OCI-LY1 (cell line): ENCODE measurements around the gene CD55.

ENCODE experiments used
- H2AFZ ChIP-seq: fragments of 200-600 bp; sonication (generic), shearing (Covaris generic); 2 replicates; pipeline ENCODE4 v1.6.0; 2014; ENCODE audit warnings: antibody characterized with exemption, mild to moderate bottlenecking, low read length
- H3F3A ChIP-seq: fragments of 200-600 bp; sonication (generic), shearing (Covaris generic); 2 replicates; pipeline ENCODE4 v1.6.0; 2014; ENCODE audit warnings: mild to moderate bottlenecking, antibody characterized with exemption, low read length, moderate library complexity; ENCODE audit not compliant: insufficient read depth
- H3K27ac ChIP-seq: fragments of 200-600 bp; sonication (generic); 2 replicates; pipeline ENCODE4 v1.5.1; 2014; ENCODE audit warnings: low read length, mixed run types, mild to moderate bottlenecking, low read depth; ENCODE audit not compliant: poor library complexity, severe bottlenecking
- H3K27me3 ChIP-seq: fragments of 200-600 bp; sonication (generic); 2 replicates; pipeline ENCODE4 v1.6.0; 2014; ENCODE audit warnings: antibody characterized with exemption, mild to moderate bottlenecking, low read length, moderate library complexity; ENCODE audit not compliant: insufficient read depth
- H3K36me3 ChIP-seq: fragments of 200-600 bp; sonication (generic); 2 replicates; pipeline ENCODE4 v1.6.1; 2014; ENCODE audit warnings: mild to moderate bottlenecking, antibody characterized with exemption, low read length, moderate library complexity, mixed read lengths; ENCODE audit not compliant: insufficient read depth
- H3K4me1 ChIP-seq: fragments of 200-600 bp; sonication (generic); 2 replicates; pipeline ENCODE4 v1.5.1; 2014; ENCODE audit warnings: mild to moderate bottlenecking, low read length, moderate library complexity; ENCODE audit not compliant: insufficient read depth, severe bottlenecking
- H3K4me2 ChIP-seq: fragments of 200-600 bp; sonication (generic), shearing (Covaris generic); 2 replicates; pipeline ENCODE4 v1.6.1; 2014; ENCODE audit warnings: low read length
- H3K4me3 ChIP-seq: fragments of 200-600 bp; sonication (generic); 2 replicates; pipeline ENCODE4 v1.5.1; 2014; ENCODE audit warnings: low read length, low read depth, mild to moderate bottlenecking, mixed read lengths; ENCODE audit not compliant: poor library complexity, severe bottlenecking
- H3K79me2 ChIP-seq: fragments of 200-600 bp; shearing (Covaris generic); 2 replicates; pipeline ENCODE4 v1.6.1; 2016; ENCODE audit warnings: mixed run types, low read length, mixed read lengths; ENCODE audit not compliant: insufficient read depth
- H3K9ac ChIP-seq: fragments of 200-600 bp; sonication (generic), shearing (Covaris generic); 2 replicates; pipeline ENCODE4 v1.6.1; 2014; ENCODE audit warnings: mild to moderate bottlenecking, low read length, mixed read lengths
- H3K9me2 ChIP-seq: fragments of 200-600 bp; sonication (generic), shearing (Covaris generic); 2 replicates; pipeline ENCODE4 v1.6.1; 2014; ENCODE audit warnings: low read depth, mild to moderate bottlenecking, low read length, mixed read lengths
- H3K9me3 ChIP-seq: fragments of 200-600 bp; shearing (Covaris generic); 2 replicates; pipeline ENCODE4 v1.6.1; 2014; ENCODE audit warnings: low read length, mixed read lengths
- H4K20me1 ChIP-seq: fragments of 200-600 bp; sonication (generic), shearing (Covaris generic); 2 replicates; pipeline ENCODE4 v1.6.0; 2016; ENCODE audit warnings: mild to moderate bottlenecking, low read length; ENCODE audit not compliant: insufficient read depth
- EZH2 ChIP-seq: fragments of 200-600 bp; sonication (generic), shearing (Covaris generic); IDR thresholded peaks from 2 replicates; pipeline ENCODE4 v1.8.0; 2017; ENCODE audit warnings: borderline replicate concordance, mixed run types, mild to moderate bottlenecking, antibody characterized with exemption, low read length, moderate library complexity, mixed read lengths
- TF ChIP-seq, protein P1 (sequence below): fragments of 200-600 bp; sonication (generic), shearing (Covaris generic); IDR thresholded peaks from 2 replicates; pipeline ENCODE4 v1.5.1; 2017; ENCODE audit warnings: mild to moderate bottlenecking, antibody characterized with exemption, low read length, moderate library complexity, mixed read lengths

CD55 gene

DNA sequence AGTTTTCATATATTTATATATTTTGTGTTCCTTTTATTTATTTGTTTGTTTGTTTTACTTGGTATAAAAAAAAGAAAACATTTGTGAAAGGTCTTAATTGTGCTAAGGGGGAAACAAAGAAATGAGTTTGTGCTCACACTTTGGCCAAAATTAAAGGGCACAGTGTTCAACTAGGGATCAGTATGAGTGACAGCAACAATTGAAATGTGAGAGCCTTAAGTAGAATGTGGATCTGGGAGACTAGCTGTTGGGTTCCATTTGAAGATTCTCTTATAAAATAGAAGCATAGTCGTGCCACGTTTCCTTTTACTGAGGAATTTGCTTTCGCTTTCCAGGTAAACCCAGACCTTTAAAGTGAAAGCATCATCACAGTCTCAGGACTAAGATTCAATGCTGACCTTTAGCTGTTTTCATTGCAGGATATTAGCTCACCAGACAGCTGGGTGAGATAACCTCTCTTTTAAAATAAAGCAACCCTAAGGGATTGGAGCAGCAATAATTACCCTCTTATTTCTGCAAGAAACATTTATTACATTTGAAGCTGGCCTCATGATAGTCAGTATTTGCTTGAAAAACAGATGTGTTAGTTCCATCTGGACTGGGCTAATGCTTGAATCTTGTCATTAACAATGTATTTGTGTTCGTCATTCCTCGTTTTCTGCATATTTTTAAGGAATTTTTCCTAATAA lies 37.1 kb upstream of the CD55 start:
- Histone ChIP-seq H3K27ac (no peak overlapping the region), H3K9me2 (no peaks in the 10 kb centered on the region), H3F3A (no peaks in the 10 kb centered on the region), H3K9ac (no peak overlapping the region), H3K9me3 (no peaks in the 10 kb centered on the region), H4K20me1 (no peaks in the 10 kb centered on the region), H3K4me1 (no peaks in the 10 kb centered on the region), H3K79me2 (no peaks in the 10 kb centered on the region), H3K4me2 (no peak overlapping the region), H3K27me3 (no peaks in the 10 kb centered on the region), H2AFZ (no peak overlapping the region), H3K4me3 (no peak overlapping the region), H3K36me3 (no peaks in the 10 kb centered on the region)
- no peak for TF ChIP-seq EZH2
- TF ChIP-seq, protein P1, sequence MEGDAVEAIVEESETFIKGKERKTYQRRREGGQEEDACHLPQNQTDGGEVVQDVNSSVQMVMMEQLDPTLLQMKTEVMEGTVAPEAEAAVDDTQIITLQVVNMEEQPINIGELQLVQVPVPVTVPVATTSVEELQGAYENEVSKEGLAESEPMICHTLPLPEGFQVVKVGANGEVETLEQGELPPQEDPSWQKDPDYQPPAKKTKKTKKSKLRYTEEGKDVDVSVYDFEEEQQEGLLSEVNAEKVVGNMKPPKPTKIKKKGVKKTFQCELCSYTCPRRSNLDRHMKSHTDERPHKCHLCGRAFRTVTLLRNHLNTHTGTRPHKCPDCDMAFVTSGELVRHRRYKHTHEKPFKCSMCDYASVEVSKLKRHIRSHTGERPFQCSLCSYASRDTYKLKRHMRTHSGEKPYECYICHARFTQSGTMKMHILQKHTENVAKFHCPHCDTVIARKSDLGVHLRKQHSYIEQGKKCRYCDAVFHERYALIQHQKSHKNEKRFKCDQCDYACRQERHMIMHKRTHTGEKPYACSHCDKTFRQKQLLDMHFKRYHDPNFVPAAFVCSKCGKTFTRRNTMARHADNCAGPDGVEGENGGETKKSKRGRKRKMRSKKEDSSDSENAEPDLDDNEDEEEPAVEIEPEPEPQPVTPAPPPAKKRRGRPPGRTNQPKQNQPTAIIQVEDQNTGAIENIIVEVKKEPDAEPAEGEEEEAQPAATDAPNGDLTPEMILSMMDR = no peak

GRCh38 chr1:207286786-207287468 lies 34.6 kb upstream of the CD55 start:
- Histone ChIP-seq H3K79me2 (no peaks in the 10 kb centered on the region), H3K9ac (no peak overlapping the region), H3K27ac (no peak overlapping the region), H3K9me3 (no peaks in the 10 kb centered on the region), H3K27me3 (no peaks in the 10 kb centered on the region), H3F3A (no peaks in the 10 kb centered on the region), H3K4me1 (no peaks in the 10 kb centered on the region), H4K20me1 (no peaks in the 10 kb centered on the region), H3K9me2 (no peaks in the 10 kb centered on the region), H3K4me2 (no peak overlapping the region), H3K4me3 (no peak overlapping the region), H2AFZ (no peak overlapping the region), H3K36me3 (no peaks in the 10 kb centered on the region)
- TF ChIP-seq, protein P1 = no peak
- no peak for TF ChIP-seq EZH2

- H3K4me3 ChIP-seq = no peak overlapping the region
- H3K4me2 ChIP-seq = no peak overlapping the region
- no peak overlapping the region for H2AFZ ChIP-seq
- no peak for TF ChIP-seq EZH2
- TF ChIP-seq, protein P1 = no peak
- H3K9me2 ChIP-seq = no peaks in the 10 kb centered on the region
- H3K9ac ChIP-seq = no peak overlapping the region
- no peaks in the 10 kb centered on the region for H3K4me1 ChIP-seq
- H3K36me3 ChIP-seq = no peaks in the 10 kb centered on the region
- no peaks in the 10 kb centered on the region for H3K27me3 ChIP-seq
- no peaks in the 10 kb centered on the region for H3K79me2 ChIP-seq
- H3K9me3 ChIP-seq = no peaks in the 10 kb centered on the region
- H3F3A ChIP-seq = no peaks in the 10 kb centered on the region
- no peak overlapping the region for H3K27ac ChIP-seq
- H4K20me1 ChIP-seq = no peaks in the 10 kb centered on the region
These were observed 33.2 kb upstream of the CD55 start for GRCh38 chr1:207288315-207288714.
